Neutrophil (primary cell): ENCODE data around the gene KRT7.

Experiments
- H3K27ac ChIP-seq: fragments of 200-600 bp; sonication (generic); 2 replicates; pipeline ENCODE4 v1.5.1; 2016; ENCODE audit warnings: mild to moderate bottlenecking, moderate library complexity
- H3K27me3 ChIP-seq: fragments of 200-600 bp; sonication (generic); 2 replicates; pipeline ENCODE4 v1.6.0; 2016; ENCODE audit warnings: mild to moderate bottlenecking
- H3K36me3 ChIP-seq: fragments of 200-600 bp; sonication (generic); 2 replicates; pipeline ENCODE4 v1.5.1; 2017
- H3K4me1 ChIP-seq, 2 experiments: fragments of 200-600 bp in 1 of 2; sonication (generic) in 1 of 2; 1 replicate in 1 of 2; 2 replicates in 1 of 2; pipeline versions ENCODE4 v1.5.1 to v1.6.1; 2013 to 2016; ENCODE audit warnings: low read depth in 1 of 2, low read length in 1 of 2, mild to moderate bottlenecking in 1 of 2, moderate library complexity in 1 of 2; ENCODE audit not compliant: control insufficient read depth in 1 of 2, insufficient read depth in 1 of 2
- H3K4me3 ChIP-seq, 2 experiments: fragments of 200-600 bp in 1 of 2; sonication (generic) in 1 of 2; 1 replicate in 1 of 2; 2 replicates in 1 of 2; pipeline ENCODE4 v1.5.1; 2013 to 2016; ENCODE audit warnings: low read depth in 1 of 2, low read length in 1 of 2, mild to moderate bottlenecking in 1 of 2, moderate library complexity in 1 of 2
- H3K9me3 ChIP-seq: fragments of 200-600 bp; sonication (generic); 2 replicates; pipeline ENCODE4 v1.5.1; 2016
- TF ChIP-seq, protein P1 (sequence below): fragments of 200-600 bp; sonication (generic); IDR thresholded peaks from 2 replicates; pipeline ENCODE4 v1.5.1; 2016; ENCODE audit warnings: antibody characterized with exemption

The KRT7 gene

DNA sequence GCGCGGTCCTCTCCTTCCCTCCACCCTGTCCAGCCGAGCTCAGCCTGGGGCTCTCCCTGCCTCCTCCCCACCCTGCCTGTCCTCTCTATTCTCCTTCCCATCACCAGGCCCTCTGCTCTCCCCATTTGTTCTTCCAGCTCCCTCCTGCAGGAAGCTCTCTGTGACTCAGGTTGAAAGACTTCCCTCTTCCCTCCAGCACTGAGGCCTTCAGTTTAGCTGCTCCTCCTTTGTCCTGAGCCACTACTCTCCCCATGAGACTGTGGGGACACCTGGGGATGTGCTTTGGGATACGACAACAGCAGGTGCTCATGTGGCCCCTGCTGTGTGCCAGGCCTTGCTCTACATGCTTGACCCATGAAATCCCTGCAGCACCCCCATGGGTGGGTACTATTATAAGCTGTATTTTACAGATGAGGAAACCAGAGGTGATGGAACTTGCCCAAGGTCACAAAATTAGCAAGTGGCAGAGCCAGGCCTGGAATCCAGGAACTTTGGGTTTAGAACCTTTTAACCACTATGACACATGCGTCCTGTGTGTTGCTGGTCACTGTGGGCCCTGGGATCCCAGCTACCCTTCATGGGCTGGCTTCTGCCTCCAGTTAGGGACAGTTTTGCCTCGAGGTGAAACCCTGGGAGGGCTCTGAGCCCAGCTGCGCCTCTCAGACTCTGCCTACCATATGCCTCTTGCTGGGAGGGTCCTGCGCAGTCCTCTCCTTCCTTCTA lies 46.8 kb upstream of the KRT7 start:
- no peaks in the 10 kb centered on the region for H3K9me3 ChIP-seq
- no peaks in the 10 kb centered on the region for H3K36me3 ChIP-seq
- H3K27me3 ChIP-seq = no peaks in the 10 kb centered on the region
- TF ChIP-seq, protein P1, sequence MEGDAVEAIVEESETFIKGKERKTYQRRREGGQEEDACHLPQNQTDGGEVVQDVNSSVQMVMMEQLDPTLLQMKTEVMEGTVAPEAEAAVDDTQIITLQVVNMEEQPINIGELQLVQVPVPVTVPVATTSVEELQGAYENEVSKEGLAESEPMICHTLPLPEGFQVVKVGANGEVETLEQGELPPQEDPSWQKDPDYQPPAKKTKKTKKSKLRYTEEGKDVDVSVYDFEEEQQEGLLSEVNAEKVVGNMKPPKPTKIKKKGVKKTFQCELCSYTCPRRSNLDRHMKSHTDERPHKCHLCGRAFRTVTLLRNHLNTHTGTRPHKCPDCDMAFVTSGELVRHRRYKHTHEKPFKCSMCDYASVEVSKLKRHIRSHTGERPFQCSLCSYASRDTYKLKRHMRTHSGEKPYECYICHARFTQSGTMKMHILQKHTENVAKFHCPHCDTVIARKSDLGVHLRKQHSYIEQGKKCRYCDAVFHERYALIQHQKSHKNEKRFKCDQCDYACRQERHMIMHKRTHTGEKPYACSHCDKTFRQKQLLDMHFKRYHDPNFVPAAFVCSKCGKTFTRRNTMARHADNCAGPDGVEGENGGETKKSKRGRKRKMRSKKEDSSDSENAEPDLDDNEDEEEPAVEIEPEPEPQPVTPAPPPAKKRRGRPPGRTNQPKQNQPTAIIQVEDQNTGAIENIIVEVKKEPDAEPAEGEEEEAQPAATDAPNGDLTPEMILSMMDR = no peak
- H3K27ac ChIP-seq = no peak overlapping the region
- peaks cover 12 to 13% of the 10 kb centered on the region in 2 experiments for H3K4me1 ChIP-seq
- no peak overlapping the region for H3K4me3 ChIP-seq

DNA sequence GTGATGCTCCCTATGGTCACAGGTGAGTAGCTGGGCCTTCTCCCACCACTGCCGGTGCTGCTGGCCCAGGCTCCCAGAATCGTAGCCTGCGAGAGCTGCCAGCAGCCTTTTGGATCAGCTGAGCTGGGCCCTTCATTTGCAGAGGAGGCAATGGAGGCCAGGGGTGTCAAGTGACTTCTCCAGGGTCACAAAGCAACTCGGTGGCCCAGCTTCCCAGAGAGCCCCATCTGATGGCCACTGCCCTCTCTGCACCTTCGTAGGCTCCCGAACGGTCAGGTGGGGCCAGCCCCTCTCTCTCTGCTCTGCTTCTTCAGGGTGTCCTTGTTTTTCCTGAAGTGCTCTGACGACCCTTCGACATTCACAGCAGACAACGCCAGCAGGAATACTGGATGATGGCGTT lies 45.8 kb upstream of the KRT7 start:
- Histone ChIP-seq H3K27ac (no peak overlapping the region), H3K36me3 (no peaks in the 10 kb centered on the region), H3K4me3 (no peak overlapping the region), H3K4me1 (peaks cover 12 to 13% of the 10 kb centered on the region in 2 experiments), H3K27me3 (no peaks in the 10 kb centered on the region), H3K9me3 (no peaks in the 10 kb centered on the region)
- TF ChIP-seq, protein P1 = no peak

DNA sequence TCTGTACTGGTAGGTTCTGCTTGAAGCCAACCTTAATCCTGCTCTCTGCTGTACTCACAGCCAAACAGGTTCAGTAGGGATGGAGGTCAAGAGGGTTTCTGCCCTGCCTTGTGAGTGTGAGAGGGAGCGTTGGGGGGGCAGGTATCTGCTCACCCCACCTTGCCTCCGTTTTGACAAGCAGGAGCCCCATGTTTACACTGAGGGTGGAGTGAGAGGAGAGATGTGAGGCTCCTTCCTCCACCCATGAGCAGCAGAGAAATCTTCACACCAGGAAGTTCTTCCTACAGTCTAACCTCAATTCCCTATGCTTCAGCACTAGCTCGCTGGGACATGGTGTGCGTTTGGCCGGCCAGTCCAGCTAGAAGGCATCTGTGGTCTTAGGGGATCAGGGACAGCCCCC lies 45.4 kb upstream of the KRT7 start:
- Histone ChIP-seq H3K27ac (no peak overlapping the region), H3K36me3 (no peaks in the 10 kb centered on the region), H3K27me3 (no peaks in the 10 kb centered on the region), H3K4me1 (peaks cover 12 to 13% of the 10 kb centered on the region in 2 experiments), H3K4me3 (no peak overlapping the region), H3K9me3 (no peaks in the 10 kb centered on the region)
- TF ChIP-seq, protein P1 = no peak

DNA sequence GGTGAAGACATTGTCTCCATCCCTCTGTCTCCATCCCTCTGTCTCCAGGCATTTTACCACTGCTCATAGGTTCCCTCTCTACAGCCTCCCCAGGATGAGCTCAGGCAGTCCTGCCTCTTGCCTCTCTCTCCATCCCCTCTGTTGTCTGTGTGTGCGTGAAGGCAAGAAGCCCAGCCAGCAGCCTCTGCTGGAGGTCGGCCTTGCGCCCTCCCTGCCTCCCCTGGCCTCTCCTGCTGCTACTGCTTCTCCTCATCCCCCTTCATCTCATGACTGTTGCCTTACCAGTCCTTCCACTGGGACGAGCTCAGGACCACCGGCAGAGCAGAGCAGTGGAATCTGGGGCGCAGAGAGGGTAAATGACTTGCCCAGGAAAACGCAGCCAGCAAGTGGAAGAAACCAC lies 44.4 kb upstream of the KRT7 start:
- H3K27ac ChIP-seq = no peak overlapping the region
- H3K36me3 ChIP-seq = no peaks in the 10 kb centered on the region
- TF ChIP-seq, protein P1 = no peak
- H3K4me3 ChIP-seq = no peak overlapping the region
- H3K4me1 ChIP-seq = peaks cover 12 to 13% of the 10 kb centered on the region in 2 experiments
- no peaks in the 10 kb centered on the region for H3K9me3 ChIP-seq
- H3K27me3 ChIP-seq = no peaks in the 10 kb centered on the region

DNA sequence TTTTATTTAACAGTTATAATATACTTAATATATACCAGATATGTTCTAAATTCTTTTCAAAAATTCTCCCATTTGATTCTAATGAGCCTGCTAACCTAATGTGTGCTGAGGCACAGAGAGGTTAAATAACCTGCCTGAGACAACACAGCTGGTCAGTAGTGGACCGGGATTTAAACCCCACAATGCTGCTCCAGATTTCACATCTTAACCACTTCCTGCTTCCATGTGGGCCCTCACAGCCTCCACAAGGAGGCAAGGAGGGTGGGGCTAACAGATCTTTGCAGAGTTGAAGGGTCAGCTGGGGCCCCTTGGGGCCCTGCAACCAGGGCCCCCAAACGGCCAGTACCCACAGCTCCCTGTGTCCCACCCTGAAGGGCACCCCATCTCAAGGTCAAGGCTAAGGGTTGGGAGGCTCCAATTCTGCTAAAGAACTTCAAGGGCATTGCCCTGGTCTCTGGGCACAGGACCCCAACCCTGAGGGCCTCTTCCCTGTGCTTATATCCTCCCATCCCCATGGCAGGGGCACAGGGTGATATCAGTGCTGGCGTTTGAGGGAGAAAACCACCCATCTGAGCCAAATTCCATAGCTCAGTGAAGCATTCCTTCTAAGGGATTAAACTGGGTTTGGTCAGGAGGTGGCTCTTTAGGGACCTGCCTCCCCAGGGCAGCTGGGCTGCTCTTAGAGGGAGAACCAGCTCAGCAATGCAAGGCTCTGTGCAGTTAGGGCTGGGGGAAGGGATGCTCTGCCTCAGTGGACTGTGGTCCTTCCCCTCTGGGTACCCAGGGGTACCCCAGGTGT lies 43.5 kb upstream of the KRT7 start:
- Histone ChIP-seq H3K36me3 (no peaks in the 10 kb centered on the region), H3K4me3 (no peak overlapping the region)

More for the DNA sequence above, 43.5 kb upstream of the KRT7 start:
- Histone ChIP-seq H3K27ac (no peak overlapping the region), H3K27me3 (no peaks in the 10 kb centered on the region), H3K4me1 (peaks cover 10 to 13% of the 10 kb centered on the region in 2 experiments), H3K9me3 (no peaks in the 10 kb centered on the region)
- TF ChIP-seq, protein P1 = no peak
